Measurements from ENCODE around the gene ARL14EP.

- TF ChIP-seq EZH2 (IDR thresholded peaks at IDR 0.05; ENCODE audit: borderline replicate concordance) (no peak), CTCF (IDR thresholded peaks at IDR 0.05; ENCODE audit: poor library complexity) (no peak), EZH2phosphoT487 (IDR thresholded peaks at IDR 0.05; ENCODE audit: low read depth, severe bottlenecking, unreplicated experiment) (no peak)
Measured at GRCh38 chr11:30279796-30280195, 43.1 kb upstream of the ARL14EP start.
